NCI-H2171 treated with DMSO at 0.1 percent for 48 hours (cell line): ENCODE measurements around the gene BFAR.
"Not testable (repeated sequence)": the region's sequence is repeated elsewhere in the genome, so short reads cannot be mapped to it uniquely, and the experiment has no call there.

Source experiments
- DNase-seq: peaks from one replicate; lab custom pipeline; 2025; lab: John Stamatoyannopoulos, UW

BFAR gene

DNA sequence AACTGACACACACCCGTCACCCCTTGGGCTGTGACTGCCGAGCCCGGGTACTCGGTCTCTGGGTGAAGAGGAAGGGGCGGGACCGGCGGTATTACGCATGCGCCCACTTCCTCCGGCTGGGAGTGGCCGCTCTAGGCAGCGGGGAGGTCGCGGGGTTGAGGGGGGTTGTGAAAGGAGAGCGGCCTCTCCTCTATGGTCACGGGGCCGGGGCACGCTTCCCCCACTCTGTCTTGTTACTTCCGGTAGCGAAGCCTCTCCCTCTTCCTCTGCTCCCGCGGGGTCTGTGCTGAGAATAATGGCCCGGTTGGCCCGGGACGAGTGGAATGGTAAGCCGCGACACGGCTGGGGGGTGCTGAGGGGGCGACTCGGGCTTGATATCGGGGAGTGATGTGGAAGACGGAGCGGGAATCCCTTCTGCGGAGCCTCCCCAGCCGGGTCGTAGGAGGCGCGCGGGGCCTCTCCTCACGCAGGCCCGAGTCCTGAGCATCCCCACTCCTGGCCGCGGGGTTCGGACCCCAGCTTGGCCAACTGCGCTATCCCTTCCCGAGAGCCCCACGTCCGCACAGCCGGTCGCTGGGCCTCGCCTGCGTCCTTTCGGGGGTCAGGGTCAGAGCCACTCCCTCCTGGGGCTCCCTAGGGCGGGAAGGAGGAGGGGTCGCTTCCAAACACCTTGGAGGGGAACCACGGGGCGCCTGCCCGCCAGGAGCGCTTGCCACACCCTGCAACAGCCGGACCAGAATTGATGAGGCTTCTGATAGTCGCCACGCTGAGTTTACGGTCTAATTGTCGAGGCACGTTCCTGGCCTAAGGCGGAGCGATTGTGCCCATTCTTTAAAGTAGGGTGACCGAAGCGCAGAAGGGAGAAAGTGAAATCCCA lies at the start of gene BFAR:
BFAR (plus strand) TSS at position 259 of the 877 bp plus-strand sequence. CDS start 11,396 bp downstream, outside the sequence.
- DNase-seq, result peak; percentile 98

DNA sequence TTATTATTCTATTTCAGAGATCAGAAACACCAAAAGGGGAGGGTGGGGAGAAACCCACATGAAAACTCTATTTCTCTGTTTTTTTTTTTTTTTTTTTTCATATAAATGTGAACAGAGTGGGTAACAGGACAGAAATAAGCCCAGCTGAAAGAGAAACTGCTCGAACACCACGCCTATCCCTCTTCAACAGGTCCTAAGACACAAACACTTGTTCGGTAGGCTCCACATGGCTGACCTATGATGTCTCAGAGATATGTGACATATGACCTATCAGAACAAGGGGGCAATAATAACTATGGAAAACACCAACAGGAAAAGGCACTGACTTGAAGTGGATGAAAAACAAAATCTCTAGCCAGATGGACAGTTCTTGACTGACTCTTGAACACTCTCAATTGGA lies 47.5 kb upstream of the BFAR start:
- no peak for DNase-seq

GRCh38 chr16:14586637-14587305 lies 46.0 kb upstream of the BFAR start:
- DNase-seq, result no peak

- DNase-seq, result peak; percentile 5
Observed at GRCh38 chr16:14600164-14600563, 32.6 kb upstream of the BFAR start.

- DNase-seq, result no peak
Observed at GRCh38 chr16:14602443-14602963, 30.2 kb upstream of the BFAR start.

- DNase-seq, result no peak
Observed at GRCh38 chr16:14606102-14606501, 26.6 kb upstream of the BFAR start.

- no peak for DNase-seq
Observed at GRCh38 chr16:14608111-14608566, 24.6 kb upstream of the BFAR start.

GRCh38 chr16:14608604-14609003 lies 24.1 kb upstream of the BFAR start:
- DNase-seq, result no peak

- DNase-seq, result no peak
Observed at GRCh38 chr16:14609716-14610115, 23.0 kb upstream of the BFAR start.

DNA sequence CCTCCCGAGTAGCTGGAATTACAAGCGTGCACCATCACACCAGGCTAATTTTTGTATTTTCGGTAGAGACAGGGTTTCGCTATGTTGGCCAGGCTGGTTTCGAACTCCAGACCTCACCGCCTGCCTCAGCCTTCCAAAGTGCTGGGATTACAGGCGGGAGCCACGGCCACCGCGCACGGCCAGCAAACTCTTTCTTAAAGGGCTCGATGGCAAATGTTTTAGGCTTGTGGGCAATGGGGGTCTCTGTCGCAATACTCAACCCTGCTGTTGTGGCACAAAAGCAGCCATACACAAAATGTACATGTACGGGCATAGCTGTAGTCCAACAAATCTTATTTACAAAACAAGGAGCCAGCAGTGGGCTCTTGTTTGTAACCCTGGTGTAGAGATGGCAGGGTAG lies 21.1 kb upstream of the BFAR start:
- no peak for DNase-seq

- no peak for DNase-seq
Observed at GRCh38 chr16:14613991-14614390, 18.8 kb upstream of the BFAR start.

GRCh38 chr16:14616280-14616679 lies 16.5 kb upstream of the BFAR start:
- no peak for DNase-seq

GRCh38 chr16:14618566-14618965 lies 14.2 kb upstream of the BFAR start:
- no peak for DNase-seq

GRCh38 chr16:14627078-14627477 lies 5.7 kb upstream of the BFAR start:
- DNase-seq, result no peak

DNA sequence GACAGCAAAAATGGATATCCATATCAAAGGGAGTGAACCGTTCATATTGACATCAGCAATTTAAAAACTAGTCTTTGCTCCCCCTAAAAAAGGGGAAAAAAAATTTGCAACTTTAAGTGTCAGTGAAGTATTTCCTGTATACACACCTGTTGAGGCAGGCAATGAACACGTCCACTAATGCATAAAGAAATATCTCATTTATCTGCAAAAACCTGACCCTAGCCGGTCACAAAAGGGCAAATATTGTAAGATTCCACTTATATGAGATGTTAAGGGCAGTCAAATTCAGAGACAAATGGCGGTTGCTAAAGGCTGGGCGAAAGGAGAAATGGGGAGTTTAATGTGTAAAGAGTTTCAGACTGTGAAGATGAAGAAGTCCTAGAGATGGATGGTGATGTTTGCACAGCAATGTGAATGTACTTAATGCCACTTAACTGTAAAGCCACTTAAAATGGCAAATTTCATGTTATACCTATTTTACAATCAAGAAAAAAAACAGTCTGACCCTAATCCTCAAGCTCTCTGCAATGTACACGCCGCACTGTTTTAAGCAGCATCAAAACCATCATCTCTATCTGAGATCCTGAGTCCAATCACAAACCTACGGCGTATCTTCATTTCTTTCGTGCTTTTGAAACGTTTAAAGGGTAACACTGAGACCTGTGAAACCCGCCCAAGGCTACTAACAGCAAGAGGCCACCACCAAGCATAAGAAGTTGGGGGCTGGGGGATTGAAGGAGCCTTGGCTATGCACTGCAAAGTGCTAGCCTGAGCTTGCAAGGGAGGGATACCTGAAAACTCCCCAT lies 3.7 kb upstream of the BFAR start:
- DNase-seq, result no peak

DNA sequence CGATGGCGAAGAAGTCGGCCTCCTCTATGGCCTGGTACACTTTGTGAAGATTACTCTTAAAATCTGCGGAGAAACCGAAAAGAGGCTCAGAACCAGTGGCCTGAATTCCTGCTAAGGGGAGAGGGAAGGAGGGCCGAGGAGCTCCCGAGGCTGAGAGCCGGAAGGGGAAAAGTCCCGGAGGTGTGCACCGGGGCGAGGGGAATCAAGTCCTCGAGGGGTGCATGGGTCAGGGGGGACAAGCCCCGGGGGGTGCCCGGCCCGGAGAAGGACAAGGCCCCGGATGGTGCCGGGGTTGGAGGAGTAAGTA lies 3.2 kb upstream of the BFAR start:
- DNase-seq, result no peak

GRCh38 chr16:14629919-14630619 lies 2.7 kb upstream of the BFAR start, which contains the start of gene PARN:
Gene PARN, minus strand, starts transcription at chr16:14630260. Its CDS starts 135 bp downstream, at chr16:14630125.
- peak; percentile 96 for DNase-seq

- not testable (repeated sequence) for DNase-seq
Observed at GRCh38 chr16:14630620-14631330, 2.0 kb upstream of the BFAR start.

- no peak for DNase-seq
Observed at GRCh38 chr16:14634389-14634725, 1.6 kb downstream of the BFAR start.

GRCh38 chr16:14635395-14636165 lies 2.8 kb downstream of the BFAR start:
- DNase-seq, result no peak
